ENCODE measurements around the gene LAMB4. TPM values are rescaled to one million over a fixed set of nuclear protein-coding genes. Genes with fewer than 3 reads are reported as not detected.

LAMB4 gene, protein sequence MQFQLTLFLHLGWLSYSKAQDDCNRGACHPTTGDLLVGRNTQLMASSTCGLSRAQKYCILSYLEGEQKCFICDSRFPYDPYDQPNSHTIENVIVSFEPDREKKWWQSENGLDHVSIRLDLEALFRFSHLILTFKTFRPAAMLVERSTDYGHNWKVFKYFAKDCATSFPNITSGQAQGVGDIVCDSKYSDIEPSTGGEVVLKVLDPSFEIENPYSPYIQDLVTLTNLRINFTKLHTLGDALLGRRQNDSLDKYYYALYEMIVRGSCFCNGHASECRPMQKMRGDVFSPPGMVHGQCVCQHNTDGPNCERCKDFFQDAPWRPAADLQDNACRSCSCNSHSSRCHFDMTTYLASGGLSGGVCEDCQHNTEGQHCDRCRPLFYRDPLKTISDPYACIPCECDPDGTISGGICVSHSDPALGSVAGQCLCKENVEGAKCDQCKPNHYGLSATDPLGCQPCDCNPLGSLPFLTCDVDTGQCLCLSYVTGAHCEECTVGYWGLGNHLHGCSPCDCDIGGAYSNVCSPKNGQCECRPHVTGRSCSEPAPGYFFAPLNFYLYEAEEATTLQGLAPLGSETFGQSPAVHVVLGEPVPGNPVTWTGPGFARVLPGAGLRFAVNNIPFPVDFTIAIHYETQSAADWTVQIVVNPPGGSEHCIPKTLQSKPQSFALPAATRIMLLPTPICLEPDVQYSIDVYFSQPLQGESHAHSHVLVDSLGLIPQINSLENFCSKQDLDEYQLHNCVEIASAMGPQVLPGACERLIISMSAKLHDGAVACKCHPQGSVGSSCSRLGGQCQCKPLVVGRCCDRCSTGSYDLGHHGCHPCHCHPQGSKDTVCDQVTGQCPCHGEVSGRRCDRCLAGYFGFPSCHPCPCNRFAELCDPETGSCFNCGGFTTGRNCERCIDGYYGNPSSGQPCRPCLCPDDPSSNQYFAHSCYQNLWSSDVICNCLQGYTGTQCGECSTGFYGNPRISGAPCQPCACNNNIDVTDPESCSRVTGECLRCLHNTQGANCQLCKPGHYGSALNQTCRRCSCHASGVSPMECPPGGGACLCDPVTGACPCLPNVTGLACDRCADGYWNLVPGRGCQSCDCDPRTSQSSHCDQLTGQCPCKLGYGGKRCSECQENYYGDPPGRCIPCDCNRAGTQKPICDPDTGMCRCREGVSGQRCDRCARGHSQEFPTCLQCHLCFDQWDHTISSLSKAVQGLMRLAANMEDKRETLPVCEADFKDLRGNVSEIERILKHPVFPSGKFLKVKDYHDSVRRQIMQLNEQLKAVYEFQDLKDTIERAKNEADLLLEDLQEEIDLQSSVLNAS (N-terminal part only)
- 0.24 and 0.47 TPM in 2 replicates for total RNA-seq

DNA sequence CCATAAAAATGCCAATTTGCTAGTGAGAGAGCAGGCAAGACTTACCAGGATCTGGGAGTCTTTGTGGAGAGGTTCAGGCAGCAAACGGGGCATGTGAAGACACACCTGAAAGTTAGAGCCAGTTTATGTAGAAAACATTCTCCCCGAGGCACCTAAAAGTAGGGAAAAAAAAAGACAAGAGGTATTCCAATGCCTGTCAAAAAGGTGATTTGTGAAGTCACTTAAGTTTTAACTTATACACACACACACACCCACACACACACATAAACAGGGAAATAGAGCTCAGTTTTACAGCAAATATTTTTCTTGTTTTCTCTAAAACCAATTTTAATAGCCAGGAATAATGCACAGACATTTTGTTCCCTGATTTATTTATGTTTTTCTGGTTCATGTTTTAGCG lies at the start of gene LAMB4:
LAMB4 (minus strand) TSS at position 101 of the 400 bp plus-strand sequence. CDS start 7,197 bp downstream, outside the sequence.
- no peak for DNase-seq (ENCODE audit: extremely low read depth, low read depth, low spot score)

DNA sequence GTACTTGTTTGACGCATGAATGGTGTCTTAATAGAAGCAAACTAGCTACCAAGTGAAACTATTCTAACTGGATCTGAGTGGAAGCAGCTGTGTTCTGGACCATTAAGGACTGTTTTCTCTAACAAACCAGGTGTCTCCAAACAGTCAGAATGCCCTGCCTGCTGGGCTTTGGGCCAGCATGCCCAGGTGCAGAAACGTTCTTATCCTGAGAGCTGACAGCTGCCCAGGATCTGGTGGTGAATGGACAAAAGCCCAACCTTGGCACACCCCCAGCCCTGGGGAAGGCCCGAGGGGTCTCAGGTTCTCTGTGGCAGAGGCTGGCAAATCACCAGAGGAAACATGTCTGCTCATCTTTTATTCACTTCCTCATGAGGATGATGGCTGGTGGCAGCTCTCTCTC lies 48.2 kb upstream of the LAMB4 start:
- DNase-seq (ENCODE audit: extremely low read depth, low read depth, low spot score), result no peak

DNA sequence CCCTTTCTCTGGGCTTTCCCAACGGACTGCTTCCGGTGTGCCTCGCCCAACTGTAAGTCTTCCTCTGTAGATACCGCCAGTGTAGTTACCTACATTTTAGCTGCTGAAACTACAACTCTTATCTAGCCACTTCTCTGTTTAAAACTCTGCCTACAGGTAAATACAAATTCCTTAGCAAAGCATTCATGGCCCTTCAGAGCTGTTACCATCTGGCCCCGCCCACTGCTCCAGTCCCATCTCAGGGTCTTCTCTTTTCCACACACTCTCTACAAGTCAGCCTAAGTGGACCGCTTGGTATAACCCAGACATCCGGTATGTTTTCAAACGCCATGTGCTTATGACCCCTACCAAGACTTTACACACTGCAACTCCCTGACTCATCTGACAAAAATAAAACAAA lies 41.0 kb upstream of the LAMB4 start:
- DNase-seq (ENCODE audit: extremely low read depth, low read depth, low spot score), result no peak

DNA sequence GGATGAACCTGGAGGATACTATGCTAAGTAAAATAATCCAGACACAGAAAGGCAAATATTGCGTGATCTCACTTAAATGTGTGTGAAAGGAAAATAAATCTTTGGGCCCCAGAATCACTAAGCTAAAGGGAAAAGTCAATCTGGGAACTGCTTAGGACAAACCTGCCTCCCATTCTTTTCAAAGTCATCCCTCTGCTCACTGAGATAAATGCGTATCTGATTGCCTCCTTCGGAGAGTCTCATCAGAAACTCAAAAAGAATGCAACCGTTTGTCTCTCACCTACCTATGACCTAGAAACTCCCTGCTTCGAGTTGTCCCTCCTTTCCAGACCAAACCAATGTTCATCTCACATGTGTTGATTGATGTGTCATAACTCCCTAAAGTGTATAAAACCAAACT lies 40.1 kb upstream of the LAMB4 start:
- DNase-seq (ENCODE audit: extremely low read depth, low read depth, low spot score), result no peak

DNA sequence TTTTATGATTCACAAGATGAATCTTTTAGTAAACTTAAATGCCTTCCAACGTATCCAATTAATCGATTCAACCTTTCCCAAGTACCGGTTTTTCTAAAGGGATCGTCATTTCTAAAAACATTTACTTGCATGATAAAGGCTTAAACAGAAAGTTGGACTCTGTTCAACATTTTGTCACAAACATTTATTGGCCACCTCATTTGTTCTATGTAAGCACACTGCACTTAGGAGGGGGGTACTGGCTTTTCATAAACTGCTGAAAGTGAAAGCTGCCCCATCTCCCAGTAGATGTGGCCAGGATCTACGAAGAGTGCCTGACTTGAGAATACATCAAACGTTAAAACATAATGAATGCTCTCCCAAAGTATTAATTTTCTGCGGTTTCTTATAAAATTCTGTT lies 37.3 kb upstream of the LAMB4 start:
- no peak for DNase-seq (ENCODE audit: extremely low read depth, low read depth, low spot score)

DNA sequence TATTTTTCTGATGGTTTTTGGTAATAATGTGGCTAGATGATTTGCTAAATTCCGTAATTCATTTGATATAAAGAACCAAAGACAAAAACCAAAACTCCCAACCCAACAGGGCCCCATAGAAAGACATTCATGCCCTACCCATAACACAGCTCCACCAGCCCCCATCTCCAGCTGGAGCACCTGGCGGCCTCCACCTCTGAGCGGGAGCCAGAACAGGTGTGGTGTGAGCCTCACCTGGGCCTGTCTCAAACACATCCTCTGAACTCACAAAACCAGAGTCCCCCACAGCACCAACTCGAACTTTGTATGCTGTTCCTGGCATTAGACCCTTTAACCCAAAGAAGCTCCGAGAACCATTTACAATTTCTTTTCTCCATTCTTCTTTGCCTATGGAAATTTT lies 36.5 kb upstream of the LAMB4 start:
- no peak for DNase-seq (ENCODE audit: extremely low read depth, low read depth, low spot score)

DNA sequence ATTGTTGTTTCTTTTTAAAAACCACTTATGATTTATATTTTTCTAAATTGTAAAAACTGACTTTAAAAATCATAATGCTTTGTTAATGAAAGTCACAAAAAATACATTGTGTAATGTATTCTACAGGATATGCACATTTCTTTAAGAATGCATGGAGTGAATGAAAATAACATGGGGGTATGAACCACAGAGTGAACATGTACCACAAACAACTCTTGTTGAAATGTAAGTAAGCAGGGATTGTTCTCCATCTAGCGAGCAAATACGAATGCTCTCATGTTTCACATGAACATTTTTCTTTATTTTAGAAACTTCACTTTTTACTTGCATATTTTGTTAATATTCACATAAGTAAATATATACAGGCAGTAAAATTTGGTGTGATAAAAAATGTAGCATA lies 35.6 kb upstream of the LAMB4 start:
- no peak for DNase-seq (ENCODE audit: extremely low read depth, low read depth, low spot score)

DNA sequence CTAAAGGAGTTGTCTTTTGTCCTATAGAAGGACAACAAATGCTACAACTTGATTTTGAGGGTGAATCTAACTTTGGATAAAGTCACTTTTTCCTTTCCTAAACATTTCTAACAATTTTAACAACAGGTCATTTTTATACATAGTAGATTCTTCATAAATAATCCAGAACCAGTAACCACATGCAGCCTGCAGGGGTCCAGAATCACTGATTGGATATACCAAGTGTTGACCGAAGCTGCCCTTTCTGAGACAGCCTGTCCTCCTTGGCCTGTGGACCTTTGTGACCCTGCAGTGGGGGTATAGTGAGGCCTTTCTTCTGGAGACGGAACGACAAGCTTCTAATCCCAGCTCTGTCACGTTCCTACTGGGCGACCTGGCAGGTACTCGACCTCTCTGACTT lies 34.8 kb upstream of the LAMB4 start:
- no peak for DNase-seq (ENCODE audit: extremely low read depth, low read depth, low spot score)

DNA sequence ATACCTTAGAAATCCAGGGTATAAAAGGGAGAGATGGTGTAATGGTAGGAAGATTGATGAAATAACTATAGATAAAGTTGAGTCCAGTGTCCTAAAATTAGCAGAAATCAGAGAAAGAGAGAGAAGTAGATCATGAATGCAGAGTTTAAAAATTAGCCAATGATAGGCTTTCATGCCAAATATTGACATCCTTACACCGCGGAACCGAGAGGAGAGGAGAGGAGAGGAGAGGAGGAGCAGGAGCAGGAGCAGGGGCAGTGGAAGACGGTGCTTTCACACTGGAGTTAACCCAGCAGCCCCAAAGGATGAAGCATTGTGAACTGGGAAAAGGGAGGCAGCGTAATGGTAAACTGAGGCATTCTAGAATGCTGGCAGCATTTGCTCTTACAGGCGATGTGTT lies 34.2 kb upstream of the LAMB4 start:
- no peak for DNase-seq (ENCODE audit: extremely low read depth, low read depth, low spot score)

DNA sequence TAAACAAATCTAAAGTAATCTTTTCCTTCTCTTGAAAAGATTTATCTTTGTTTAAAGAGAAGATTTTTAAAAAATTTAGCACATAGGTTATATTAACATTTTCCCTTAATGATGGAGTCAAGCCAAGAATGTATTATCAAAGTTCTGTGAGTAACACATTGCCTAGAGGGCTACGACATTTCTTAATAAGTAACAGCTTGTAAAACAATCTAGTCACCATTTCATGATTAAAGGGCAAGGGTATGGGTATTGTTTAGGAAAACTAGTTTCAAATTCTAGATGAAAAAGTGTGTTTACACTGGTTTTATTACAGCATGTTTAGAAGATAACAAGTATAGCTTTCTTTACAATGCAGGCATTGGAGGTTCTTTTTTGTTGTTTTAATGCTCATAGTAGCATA lies 28.6 kb upstream of the LAMB4 start:
- DNase-seq (ENCODE audit: extremely low read depth, low read depth, low spot score), result no peak

DNA sequence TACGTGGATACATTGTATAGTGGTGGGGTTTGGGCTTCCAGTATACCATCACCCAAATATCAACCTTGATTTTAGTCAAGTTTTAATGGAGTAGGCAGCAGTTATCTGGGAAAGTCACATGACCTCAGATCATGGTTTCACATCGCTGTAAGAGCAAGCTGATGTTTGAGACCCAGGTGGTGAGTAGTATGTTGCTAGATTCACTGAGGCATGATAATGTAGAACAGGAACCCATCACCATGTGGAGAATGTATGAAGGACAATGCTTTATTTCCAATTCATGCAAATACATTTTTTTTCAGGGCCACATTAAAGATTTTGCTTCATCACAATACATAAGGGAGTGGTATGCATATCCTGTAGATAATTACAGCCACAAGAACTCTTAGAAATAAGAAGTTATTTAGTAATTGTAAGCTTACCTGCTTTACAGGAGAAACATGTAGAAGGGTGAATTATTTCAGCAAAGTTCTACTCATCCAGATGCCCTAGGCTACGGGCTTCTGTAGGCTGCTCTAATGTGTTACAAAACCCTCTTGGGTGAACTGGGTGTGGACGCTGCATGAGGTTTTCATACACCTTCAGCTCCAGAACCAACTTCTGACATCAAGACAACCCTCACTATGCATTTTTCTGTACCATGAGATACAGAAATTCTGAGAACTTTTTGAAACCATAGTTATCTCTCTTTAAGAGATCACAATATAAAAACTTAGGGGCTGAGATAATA lies 27.6 kb upstream of the LAMB4 start:
- DNase-seq (ENCODE audit: extremely low read depth, low read depth, low spot score), result no peak

DNA sequence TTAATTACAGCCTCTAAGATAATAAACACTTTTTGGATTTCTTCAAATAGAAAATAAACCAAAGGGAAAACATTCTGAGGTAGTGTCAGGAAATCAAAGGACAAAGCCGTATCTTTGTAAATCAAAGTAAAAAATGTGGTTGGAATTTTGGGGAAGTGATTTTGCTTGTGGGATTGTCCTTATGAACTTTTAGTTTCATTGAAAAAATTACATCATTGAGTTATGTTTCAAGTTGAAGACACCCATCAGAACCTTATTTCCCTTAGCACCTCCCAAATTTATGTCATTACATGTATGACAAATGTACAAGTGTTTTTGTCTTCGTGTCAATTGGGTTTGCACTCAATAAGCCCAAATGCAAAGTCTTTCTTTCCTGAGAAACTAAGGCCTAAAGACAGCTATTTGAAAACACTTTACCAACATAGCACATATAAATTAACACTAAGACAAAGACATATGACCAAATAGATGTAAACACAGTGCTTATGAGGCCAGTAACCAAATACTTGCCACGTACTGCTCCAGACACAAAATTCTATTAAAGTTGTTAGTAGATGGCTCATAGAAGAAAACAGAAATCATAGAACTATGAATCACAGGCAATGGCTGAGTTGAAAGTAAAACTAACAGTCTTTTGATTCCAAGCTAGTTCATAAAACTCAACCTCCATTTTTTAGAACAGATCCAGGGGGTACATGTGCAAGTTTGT lies 26.9 kb upstream of the LAMB4 start:
- no peak for DNase-seq (ENCODE audit: extremely low read depth, low read depth, low spot score)

DNA sequence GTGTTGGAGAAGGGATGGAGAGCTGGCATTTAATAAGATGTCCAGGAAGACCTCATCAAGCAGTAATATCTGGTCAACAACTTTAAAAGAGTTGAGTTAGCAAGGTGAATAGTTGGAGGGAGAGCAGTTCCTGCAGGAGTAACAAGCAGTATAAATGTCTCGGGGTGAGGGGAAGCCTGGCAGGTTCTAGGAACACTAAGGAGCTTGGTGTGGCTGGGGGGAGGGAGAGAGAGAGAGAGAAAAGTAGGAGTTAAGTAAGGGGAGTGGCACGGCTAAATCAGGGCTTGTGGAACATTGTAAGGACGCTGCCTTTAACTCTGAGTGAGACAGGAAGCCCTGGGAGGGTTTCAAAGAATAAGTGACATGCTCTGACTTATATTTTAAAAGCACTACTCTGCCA lies 22.0 kb upstream of the LAMB4 start:
- DNase-seq (ENCODE audit: extremely low read depth, low read depth, low spot score), result no peak

DNA sequence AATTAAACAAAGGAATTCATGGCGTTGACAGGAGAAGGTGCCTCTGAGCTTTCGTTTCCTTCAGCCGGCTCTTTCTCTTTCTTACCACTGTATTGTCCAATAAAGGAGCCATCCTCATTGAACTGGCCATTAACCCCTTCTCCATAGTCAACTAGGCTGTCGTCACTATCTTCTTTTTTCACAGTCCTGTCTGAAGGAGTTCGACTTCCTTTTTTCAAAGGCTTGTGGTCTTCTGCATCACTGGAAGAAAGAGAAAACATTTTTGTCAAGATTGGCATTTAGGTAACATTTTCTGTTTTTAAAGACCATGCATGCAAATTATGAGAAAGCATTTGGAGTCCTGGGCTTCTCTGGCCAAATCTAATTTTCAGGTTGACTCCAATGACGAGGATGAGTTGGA lies 19.7 kb upstream of the LAMB4 start:
- no peak for DNase-seq (ENCODE audit: extremely low read depth, low read depth, low spot score)

DNA sequence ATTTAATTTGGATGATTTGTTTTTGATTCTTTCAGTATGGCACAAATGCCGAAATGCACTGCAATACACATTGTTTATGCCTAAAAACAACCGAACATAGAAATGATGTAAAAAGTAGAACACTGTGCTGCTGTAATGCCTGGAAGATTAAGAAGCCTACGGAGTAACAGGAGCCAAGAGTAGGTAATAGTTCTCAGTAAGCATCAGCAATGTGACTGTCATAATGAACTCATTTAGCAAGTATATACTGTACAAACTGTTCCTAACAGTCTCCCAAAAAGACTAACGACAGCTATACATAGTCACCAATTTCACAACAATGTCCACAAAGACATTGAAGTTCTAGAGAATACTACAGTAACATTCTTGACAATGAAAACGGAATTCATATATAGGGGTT lies 19.0 kb upstream of the LAMB4 start:
- DNase-seq (ENCODE audit: extremely low read depth, low read depth, low spot score), result no peak

DNA sequence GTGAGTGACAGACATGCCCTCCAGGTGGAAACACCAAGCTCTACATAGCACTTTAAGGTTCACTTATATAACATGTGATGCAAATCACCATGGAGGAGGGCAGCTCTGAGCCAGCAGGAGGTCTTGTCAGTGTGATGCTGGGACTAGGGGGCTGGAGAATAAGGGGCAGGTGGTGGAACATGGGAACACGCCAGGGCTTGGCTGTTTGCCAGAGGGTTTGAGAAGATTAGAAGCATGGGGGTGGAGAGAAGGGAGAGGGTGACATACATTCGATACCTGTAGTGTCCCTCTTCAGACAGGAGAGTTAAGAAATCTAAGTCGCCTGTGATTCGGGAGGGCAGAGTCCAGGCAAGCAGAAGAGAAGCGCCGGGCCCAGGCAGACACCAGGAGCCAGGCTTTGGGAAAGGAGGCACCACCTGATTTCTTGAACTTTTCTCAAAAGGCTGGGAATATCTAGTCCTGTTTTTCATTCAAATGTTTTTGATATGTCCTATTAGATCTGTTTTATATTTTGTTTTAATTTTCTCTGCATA lies 16.9 kb upstream of the LAMB4 start:
- no peak for DNase-seq (ENCODE audit: extremely low read depth, low read depth, low spot score)

DNA sequence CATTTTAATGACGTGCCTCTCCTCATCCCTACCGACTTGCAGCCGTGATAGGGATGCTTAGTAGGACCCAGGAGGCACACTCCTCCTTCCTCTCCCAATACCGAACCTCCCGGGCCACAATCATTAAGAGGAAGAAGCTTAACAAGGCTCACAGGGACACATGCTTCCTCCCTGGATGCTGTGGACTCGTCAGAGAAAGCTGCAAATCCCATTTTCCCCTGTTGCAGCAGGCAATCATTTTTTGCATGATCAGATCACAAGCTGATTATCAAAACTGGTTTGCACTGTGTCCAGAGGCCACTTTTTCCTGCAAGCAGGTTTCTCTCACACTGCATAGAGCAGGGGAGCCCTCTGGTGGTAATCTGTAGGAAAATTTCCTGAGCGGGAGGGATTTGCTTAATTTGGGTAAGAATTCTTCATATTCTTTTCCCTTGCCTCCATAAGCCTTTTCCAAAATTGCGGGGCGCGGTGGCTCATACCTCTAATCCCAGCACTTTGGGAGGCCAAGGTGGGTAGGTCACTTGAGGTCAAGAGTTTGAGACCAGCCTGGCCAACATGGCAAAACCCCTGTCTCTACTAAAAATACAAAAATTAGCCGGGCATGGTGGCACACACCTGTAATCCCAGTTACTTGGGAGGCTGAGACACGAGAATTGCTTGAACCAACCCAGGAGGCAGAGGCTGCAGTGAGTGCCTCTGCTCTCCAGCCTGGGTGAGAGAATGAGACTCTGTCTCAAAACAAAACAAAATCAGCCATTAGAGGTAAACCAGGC lies 16.1 kb upstream of the LAMB4 start:
- peak; percentile 66 for DNase-seq (ENCODE audit: extremely low read depth, low read depth, low spot score)

DNA sequence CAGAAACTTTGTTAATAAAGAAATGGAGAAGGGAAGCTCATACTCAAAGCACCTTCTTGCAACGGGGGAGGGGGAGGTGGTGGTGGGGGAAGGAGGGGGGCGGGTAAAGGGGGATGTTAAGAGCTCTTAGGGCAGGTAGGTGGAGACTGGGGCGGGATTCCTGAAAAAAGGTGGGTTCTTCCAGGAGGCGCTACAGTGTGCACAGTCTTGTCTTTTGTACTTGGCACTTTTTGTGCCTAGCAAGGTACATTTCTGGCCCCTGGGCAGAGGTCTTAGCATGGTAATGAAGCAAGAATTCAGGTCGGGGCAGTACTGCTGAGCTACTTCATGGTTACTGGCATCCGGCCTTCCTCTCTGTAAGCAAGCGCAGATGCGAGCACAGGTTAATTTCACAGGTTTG lies 15.2 kb upstream of the LAMB4 start:
- no peak for DNase-seq (ENCODE audit: extremely low read depth, low read depth, low spot score)

DNA sequence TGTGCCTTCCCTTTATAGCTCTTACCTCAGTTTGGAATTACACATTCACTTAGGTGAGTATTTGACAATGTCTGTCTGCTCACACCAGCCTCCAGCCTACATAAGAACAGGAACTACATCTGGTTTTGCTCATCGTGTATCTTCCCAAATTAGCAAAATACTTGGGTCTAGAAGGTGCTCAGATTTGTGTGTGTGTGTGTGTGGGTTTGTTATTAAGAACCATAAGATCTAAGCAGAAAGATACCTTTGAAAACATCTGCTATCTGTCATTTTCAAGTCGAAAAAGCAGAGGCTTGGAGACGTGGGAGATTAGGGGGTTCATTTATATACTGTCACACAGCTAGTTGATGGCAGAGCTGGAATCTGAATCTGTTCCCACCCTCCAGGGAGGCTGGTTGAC lies 14.8 kb upstream of the LAMB4 start:
- no peak for DNase-seq (ENCODE audit: extremely low read depth, low read depth, low spot score)

Measured in glomerular endothelial cell (primary cell).